HepG2 (cell line): ENCODE measurements around the gene SIRT6. TPM values are rescaled to one million over a fixed set of nuclear protein-coding genes. Genes with fewer than 3 reads are reported as not detected.

Experiments used
- ATAC-seq: fragments of 200-7000 bp; cut with Tn5 transposase; 3 replicates; pipeline ENCODE4 v1.9.1; 2020; ENCODE audit warnings: mild to moderate bottlenecking, moderate library complexity
- BruUV-seq: library from RNA; stranded (reverse); fragments of 400-500 nt; replicated peaks from 2 replicates; lab custom pipeline; 2021; lab: Mats Ljungman, UMichigan
- CTCF ChIA-PET: fragments of 300-600 bp; formaldehyde crosslinking; extraction: SDS; loops from one replicate; lab custom pipeline; 2021; ENCODE audit warnings: low total read pairs, inconsistent platforms, low intra/inter-chr PET ratio; lab: Yijun Ruan, JAX
- POLR2A ChIA-PET: fragments of 350-600 bp; sonication (Branson Sonifier 250); formaldehyde crosslinking; loops from one replicate; lab custom pipeline; 2020; ENCODE audit warnings: antibody characterized with exemption, inconsistent platforms; lab: Yijun Ruan, JAX
- DNase-seq: peaks from one replicate; pipeline ENCODE4 v3.0.0-alpha.2; 2015; ENCODE audit warnings: low spot score
- FAIRE-seq: peaks from 3 replicates; lab custom pipeline; 2011; peaks lifted over from hg19 to GRCh38; lab: Jason Lieb, UNC
- H2AFZ ChIP-seq: one replicate; pipeline ENCODE4 v1.6.1; 2011; ENCODE audit warnings: low read length, inconsistent platforms
- H3K27ac ChIP-seq: fragments of 300-600 bp; 3 replicates; pipeline ENCODE4 v1.8.0; 2011; ENCODE audit warnings: mixed run types, mild to moderate bottlenecking, mixed read lengths, low read length, inconsistent platforms; ENCODE audit not compliant: insufficient read depth; ENCODE audit errors: extremely low read length
- H3K27me3 ChIP-seq, 2 experiments: fragments of 200-600 bp in 1 of 2; 2 replicates in 1 of 2; 3 replicates in 1 of 2; pipeline versions ENCODE4 v1.6.0 to v1.8.0; 2011; ENCODE audit warnings: low read length in 2 of 2, mild to moderate bottlenecking in 2 of 2, moderate library complexity in 2 of 2, inconsistent platforms in 1 of 2; ENCODE audit not compliant: insufficient read depth in 2 of 2, control insufficient read depth in 1 of 2
- H3K36me3 ChIP-seq, 2 experiments: fragments of 200-600 bp in 1 of 2; replicated peaks in 1 of 2; 2 replicates in 1 of 2; 3 replicates in 1 of 2; pipeline versions ENCODE4 v1.5.1 to v1.8.0; 2011; ENCODE audit warnings: low read length in 2 of 2, inconsistent platforms in 1 of 2; ENCODE audit not compliant: insufficient read depth in 2 of 2, control insufficient read depth in 1 of 2
- H3K4me1 ChIP-seq: 2 replicates; pipeline ENCODE4 v1.5.1; 2012; ENCODE audit warnings: low read length, inconsistent platforms; ENCODE audit not compliant: insufficient read depth
- H3K4me2 ChIP-seq: 2 replicates; pipeline ENCODE4 v1.6.0; 2011; ENCODE audit warnings: low read depth, low read length, inconsistent platforms
- H3K4me3 ChIP-seq, 3 experiments: fragments of 200-600 bp in 1 of 3; sonication (generic), shearing (Covaris generic) in 1 of 3; replicated peaks in 1 of 3; 2 replicates each; pipeline ENCODE4 v1.5.1; 2011 to 2016; ENCODE audit warnings: low read length in 3 of 3, inconsistent platforms in 2 of 3, low read depth in 2 of 3, mild to moderate bottlenecking in 2 of 3, control low read depth in 1 of 3, mixed read lengths in 1 of 3; ENCODE audit not compliant: insufficient read depth in 1 of 3
- H3K79me2 ChIP-seq: one replicate; pipeline ENCODE4 v1.6.1; 2011; ENCODE audit warnings: low read length, inconsistent platforms; ENCODE audit not compliant: insufficient read depth
- H3K9ac ChIP-seq: 2 replicates; pipeline ENCODE4 v1.6.0; 2011; ENCODE audit warnings: mild to moderate bottlenecking, low read depth, low read length, inconsistent platforms; ENCODE audit not compliant: insufficient read depth
- H3K9me3 ChIP-seq: 2 replicates; pipeline ENCODE4 v1.5.1; 2012; ENCODE audit warnings: mild to moderate bottlenecking, low read length
- H4K20me1 ChIP-seq: 2 replicates; pipeline ENCODE4 v1.6.0; 2011; ENCODE audit warnings: inconsistent platforms, mild to moderate bottlenecking, low read length, moderate library complexity; ENCODE audit not compliant: insufficient read depth
- ATM ChIP-seq: fragments of 450-650 bp; IDR thresholded peaks from 2 replicates; pipeline ENCODE4 v1.7.1; 2017; ENCODE audit warnings: mild to moderate bottlenecking, borderline replicate concordance
- HDAC2 ChIP-seq: sonication (generic); formaldehyde crosslinking; IDR thresholded peaks from 2 replicates; pipeline ENCODE4 v1.4.0; 2020; ENCODE audit warnings: missing genetic modification reagents
- HMGXB4 ChIP-seq, 2 experiments: sonication (generic) in 1 of 2; formaldehyde crosslinking in 1 of 2; IDR thresholded peaks; 2 replicates each; pipeline versions ENCODE4 v1.4.0 to v1.6.1; 2018 to 2020; ENCODE audit warnings: missing genetic modification reagents in 2 of 2, borderline replicate concordance in 1 of 2, low read depth in 1 of 2, mild to moderate bottlenecking in 1 of 2, missing biosample characterization in 1 of 2
- HOXA3 ChIP-seq: sonication (generic); formaldehyde crosslinking; IDR thresholded peaks from 2 replicates; pipeline ENCODE4 v1.5.0; 2020; ENCODE audit warnings: missing genetic modification reagents
- HOXD1 ChIP-seq: sonication (generic); formaldehyde crosslinking; IDR thresholded peaks from 2 replicates; pipeline ENCODE4 v1.5.0; 2020; ENCODE audit warnings: missing genetic modification reagents
- LBX2 ChIP-seq: sonication (generic); formaldehyde crosslinking; IDR thresholded peaks from 2 replicates; pipeline ENCODE4 v1.5.0; 2020; ENCODE audit warnings: missing genetic modification reagents, mild to moderate bottlenecking, borderline replicate concordance
- LCORL ChIP-seq, 2 experiments: fragments of 450-650 bp in 1 of 2; sonication (generic) in 1 of 2; formaldehyde crosslinking in 1 of 2; IDR thresholded peaks; 2 replicates each; pipeline versions ENCODE4 v1.5.0 to v1.6.1; 2017 to 2020; ENCODE audit warnings: antibody characterized with exemption in 1 of 2, missing genetic modification reagents in 1 of 2
- MXD1 ChIP-seq: sonication (generic); formaldehyde crosslinking; IDR thresholded peaks from 2 replicates; pipeline ENCODE4 v1.4.0; 2020; ENCODE audit warnings: mild to moderate bottlenecking, missing genetic modification reagents
- MYPOP ChIP-seq: sonication (generic); formaldehyde crosslinking; IDR thresholded peaks from 2 replicates; pipeline ENCODE4 v1.8.1; 2023; ENCODE audit warnings: mild to moderate bottlenecking, moderate library complexity, missing genetic modification reagents
- NONO ChIP-seq, 2 experiments: fragments of 450-650 bp in 1 of 2; sonication (generic) in 1 of 2; formaldehyde crosslinking in 1 of 2; IDR thresholded peaks in 1 of 2; conservative IDR thresholded peaks in 1 of 2; 2 replicates each; pipeline versions ENCODE4 v1.6.1 to v1.8.0; 2017 to 2022; ENCODE audit warnings: mild to moderate bottlenecking in 1 of 2, missing genetic modification reagents in 1 of 2, moderate library complexity in 1 of 2
- POLR2A ChIP-seq, 2 experiments: IDR thresholded peaks; 2 replicates each; pipeline ENCODE4 v1.6.1; 2011; ENCODE audit warnings: low read depth in 2 of 2, low read length in 2 of 2, mild to moderate bottlenecking in 1 of 2, moderate library complexity in 1 of 2; ENCODE audit not compliant: insufficient read depth in 1 of 2
- SSRP1 ChIP-seq: IDR thresholded peaks from 2 replicates; pipeline ENCODE4 v1.6.1; 2016; ENCODE audit warnings: control low read depth
- TARDBP ChIP-seq: sonication (generic); formaldehyde crosslinking; IDR thresholded peaks from 2 replicates; pipeline ENCODE4 v1.8.0; 2022; ENCODE audit warnings: mild to moderate bottlenecking, missing genetic modification reagents
- ZNF720 ChIP-seq: sonication (generic); formaldehyde crosslinking; IDR thresholded peaks from 2 replicates; pipeline ENCODE4 v1.4.0; 2020; ENCODE audit warnings: missing genetic modification reagents
- ZNF839 ChIP-seq: sonication (generic); formaldehyde crosslinking; IDR thresholded peaks from 2 replicates; pipeline ENCODE4 v1.4.0; 2020; ENCODE audit warnings: missing genetic modification reagents, mild to moderate bottlenecking, borderline replicate concordance
- WGBS: methylation state at CpG from one replicate; pipeline ENCODE4 v1.1.6; 2017; ENCODE audit warnings: low lambda C conversion rate; 5-methylcytosine and 5-hydroxymethylcytosine counted together
- in situ Hi-C: cut with HindIII; loops from 2 replicates; pipeline ENCODE4 v1.10.0; 2017; ENCODE audit warnings: low pct_unique_long_range_greater_than_20kb; ENCODE audit not compliant: extremely low pct_ligation_motif_present
- intact Hi-C: fragments of 100-400 bp; cut with micrococcal nuclease; formaldehyde crosslinking; loops from one replicate; pipeline ENCODE4 v1.10.0; 2022; ENCODE audit not compliant: unreplicated experiment
- polyA plus RNA-seq, 8 experiments: library from polyadenylated mRNA; depleted of rRNA in 3 of 8; stranded (reverse) in 7 of 8; unstranded in 1 of 8; fragments of >200 nt; fragmentation: Illumina TruSeq in 4 of 8; extraction: Trizol in 4 of 8; gene quantifications; 2 replicates each; pipeline versions ENCODE4 v1.2.1 to v1.2.3, GENCODE V29; 2011 to 2016; ENCODE audit warnings: low read depth in 4 of 8, missing spikeins in 1 of 8, mixed read lengths in 1 of 8; ENCODE audit not compliant: insufficient read depth in 1 of 8
- total RNA-seq, 5 experiments: library from RNA; depleted of rRNA; stranded (reverse); fragments of >200 nt; fragmentation: Illumina TruSeq; extraction: Trizol; gene quantifications; 2 replicates each; pipeline ENCODE4 v1.2.3, GENCODE V29; 2016; ENCODE audit warnings: low read depth in 1 of 5

SIRT6 gene
- total and polyA plus RNA-seq, 2 of the 13 experiments (the other 11 are each of a cell fraction or from before 2014, with no cell fraction given), result 11.0 to 18.4 TPM

GRCh38 chr19:4225885-4226284 lies 43.5 kb upstream of the SIRT6 start:
- Histone ChIP-seq H3K9ac (no peak overlapping the region), H4K20me1 (no peaks in the 10 kb centered on the region), H3K36me3 (no peaks in the 10 kb centered on the region), H3K4me1 (peaks cover 46% of the 10 kb centered on the region), H3K9me3 (no peaks in the 10 kb centered on the region), H3K4me2 (no peak overlapping the region), H3K27me3 (peaks cover 0 to 10% of the 10 kb centered on the region in 2 experiments; a peak in 3 of 5 replicates), H3K27ac (no peak overlapping the region)
- ATAC-seq, result no peak
- DNase-seq, result no peak
- 58% methylated on average over 6 of the region's 8 CpGs for WGBS
- in situ Hi-C loops (no loop called here), intact Hi-C loops (no loop called here)
- no TSS peak for BruUV-seq
- CTCF ChIA-PET, result no interaction called here
- no peak for TF ChIP-seq ZNF720
- no peak for TF ChIP-seq LBX2
- TF ChIP-seq POLR2A (IDR thresholded peaks at IDR 0.05; ENCODE audit: insufficient read depth in 1 of 2, low read depth in 2 of 2, low read length in 2 of 2), result no peak
- TF ChIP-seq MYPOP (CRISPR knock-in tag), result no peak
- no peak for TF ChIP-seq ZNF839 (CRISPR knock-in tag)
- TF ChIP-seq ATM, result no peak
- TF ChIP-seq, all 625 proteins: peak for 0
- no peak for FAIRE-seq
- no peaks in the 10 kb centered on the region for H3K79me2 ChIP-seq
- H2AFZ ChIP-seq, result no peak overlapping the region
- H3K4me3 ChIP-seq, result no peak overlapping the region
- POLR2A ChIA-PET, result no interaction called here

- H3K79me2 ChIP-seq, result no peaks in the 10 kb centered on the region
- H3K4me3 ChIP-seq, result peak overlapping the region in 2 of 3 experiments; percentile 8 to 53; a peak in 3 of 6 replicates
- BruUV-seq, result no TSS peak
- no peak overlapping the region for H2AFZ ChIP-seq
- no peak for FAIRE-seq
- no peak overlapping the region for H3K27ac ChIP-seq
- H3K27me3 ChIP-seq, result peaks cover 0 to 10% of the 10 kb centered on the region in 2 experiments; a peak in 3 of 5 replicates
- intact Hi-C loops (no loop called here), in situ Hi-C loops (loop anchor here (25.0 kb wide), 1 partner anchor 362 kb away; the partner anchor contains the start of gene ZFR2)
- ChIA-PET POLR2A (no interaction called here), CTCF (no interaction called here)
- no peak overlapping the region for H3K9ac ChIP-seq
- peak overlapping the region; percentile 72 for H3K4me2 ChIP-seq
- no peaks in the 10 kb centered on the region for H3K36me3 ChIP-seq
- WGBS, result 12% methylated on average over 9 of the region's 15 CpGs
- H3K9me3 ChIP-seq, result no peaks in the 10 kb centered on the region
- H3K4me1 ChIP-seq, result peaks cover 46% of the 10 kb centered on the region
- peak; percentile 59 for ATAC-seq
- no peak for DNase-seq
- no peaks in the 10 kb centered on the region for H4K20me1 ChIP-seq
- TF ChIP-seq HOXA3 (peak; percentile 47; the same call in 1 of the 2 replicates), NONO (IDR thresholded peaks at IDR 0.05) (no peak), NONO (CRISPR knock-in tag; conservative IDR thresholded peaks at IDR 0.05) (no peak), SSRP1 (no peak), TARDBP (CRISPR knock-in tag) (peak; percentile 27; the same call in 1 of the 2 replicates), HOXD1 (no peak), HDAC2 (CRISPR knock-in tag) (peak; percentile 56; the same call in 1 of the 2 replicates), MXD1 (CRISPR knock-in tag) (no peak), LCORL (IDR thresholded peaks at IDR 0.05) (no peak), LCORL (CRISPR knock-in tag; IDR thresholded peaks at IDR 0.05) (0 out of 2 replicates have a peak, but pooled peaks have one; percentile 47), HMGXB4 (CRISPR knock-in tag; IDR thresholded peaks at IDR 0.05; ENCODE audit: borderline replicate concordance in 1 of 2, low read depth in 1 of 2) (no peak)
Observed at GRCh38 chr19:4224470-4224869, 42.1 kb upstream of the SIRT6 start.
